Measurements from ENCODE around the gene TRMO.

DNA sequence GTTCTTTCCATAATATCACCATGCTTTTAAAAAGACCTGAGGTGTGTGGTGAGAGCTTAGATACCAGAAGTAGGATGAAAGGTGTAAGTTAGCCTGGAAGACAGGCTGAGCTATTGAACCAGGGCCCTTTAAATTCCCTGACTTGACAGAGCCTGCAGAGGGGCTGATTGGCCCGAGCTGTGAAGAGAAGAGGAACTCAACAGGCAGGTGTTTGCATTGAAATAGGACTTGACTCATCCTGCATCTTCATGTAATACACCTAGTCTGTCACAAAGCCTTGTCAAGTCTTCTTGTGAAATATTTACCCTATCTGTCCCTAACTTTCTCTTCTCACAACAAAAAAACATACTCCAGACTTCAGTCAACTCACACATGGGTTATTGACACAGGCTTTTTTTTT lies 44.2 kb upstream of the TRMO start:
- TF ChIP-seq, protein P1, sequence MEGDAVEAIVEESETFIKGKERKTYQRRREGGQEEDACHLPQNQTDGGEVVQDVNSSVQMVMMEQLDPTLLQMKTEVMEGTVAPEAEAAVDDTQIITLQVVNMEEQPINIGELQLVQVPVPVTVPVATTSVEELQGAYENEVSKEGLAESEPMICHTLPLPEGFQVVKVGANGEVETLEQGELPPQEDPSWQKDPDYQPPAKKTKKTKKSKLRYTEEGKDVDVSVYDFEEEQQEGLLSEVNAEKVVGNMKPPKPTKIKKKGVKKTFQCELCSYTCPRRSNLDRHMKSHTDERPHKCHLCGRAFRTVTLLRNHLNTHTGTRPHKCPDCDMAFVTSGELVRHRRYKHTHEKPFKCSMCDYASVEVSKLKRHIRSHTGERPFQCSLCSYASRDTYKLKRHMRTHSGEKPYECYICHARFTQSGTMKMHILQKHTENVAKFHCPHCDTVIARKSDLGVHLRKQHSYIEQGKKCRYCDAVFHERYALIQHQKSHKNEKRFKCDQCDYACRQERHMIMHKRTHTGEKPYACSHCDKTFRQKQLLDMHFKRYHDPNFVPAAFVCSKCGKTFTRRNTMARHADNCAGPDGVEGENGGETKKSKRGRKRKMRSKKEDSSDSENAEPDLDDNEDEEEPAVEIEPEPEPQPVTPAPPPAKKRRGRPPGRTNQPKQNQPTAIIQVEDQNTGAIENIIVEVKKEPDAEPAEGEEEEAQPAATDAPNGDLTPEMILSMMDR (IDR thresholded peaks at IDR 0.05): no peak
- no peak for TF ChIP-seq POLR2A (IDR thresholded peaks at IDR 0.05)

Data from Peyer's patch (tissue), 4 donors.